ENCODE results near the gene MCRIP1. TPM values are rescaled to one million over a fixed set of nuclear protein-coding genes. Genes with fewer than 3 reads are reported as not detected.

The MCRIP1 gene
- total and polyA plus RNA-seq, 4 donors: 16.6 to 42.0 (median 26.2) TPM

- Histone ChIP-seq H3K4me1 (ENCODE audit: control insufficient read depth in 4 of 4, insufficient read depth in 4 of 4, low read length in 3 of 4) (peaks cover 9 to 33% (median 21%) of the 10 kb centered on the region in 4 donors), H3K27me3 (ENCODE audit: control insufficient read depth in 4 of 4, insufficient read depth in 4 of 4, low read length in 3 of 4) (no peaks in the 10 kb centered on the region), H3K9ac (ENCODE audit: low read depth in 1 of 2, low read length in 2 of 2) (no peak overlapping the region), H3K9me3 (ENCODE audit: control insufficient read depth in 4 of 4, low read length in 3 of 4) (no peaks in the 10 kb centered on the region), H3K4me3 (ENCODE audit: low read depth in 1 of 3, low read length in 3 of 3) (no peak overlapping the region), H3K27ac (ENCODE audit: low read depth in 1 of 2, low read length in 2 of 2) (peak overlapping the region in 1 of 2 donors; percentile 41), H3K36me3 (ENCODE audit: control insufficient read depth in 4 of 4, insufficient read depth in 3 of 4, low read depth in 1 of 4, low read length in 3 of 4) (no peaks in the 10 kb centered on the region)
- TF ChIP-seq NR2F2 (IDR thresholded peaks at IDR 0.05): no peak
- TF ChIP-seq JUND (IDR thresholded peaks at IDR 0.05): no peak
- no peak for TF ChIP-seq HNF4G (IDR thresholded peaks at IDR 0.05)
- TF ChIP-seq HNF4A (conservative IDR thresholded peaks at IDR 0.05): no peak
- TF ChIP-seq RAD21 (IDR thresholded peaks at IDR 0.05): no peak
- TF ChIP-seq CTCF (IDR thresholded peaks at IDR 0.05; ENCODE audit: low read depth, low read length, missing input control): no peak
- TF ChIP-seq, protein P1, sequence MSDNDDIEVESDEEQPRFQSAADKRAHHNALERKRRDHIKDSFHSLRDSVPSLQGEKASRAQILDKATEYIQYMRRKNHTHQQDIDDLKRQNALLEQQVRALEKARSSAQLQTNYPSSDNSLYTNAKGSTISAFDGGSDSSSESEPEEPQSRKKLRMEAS (IDR thresholded peaks at IDR 0.05): no peak
- TF ChIP-seq, protein P2, sequence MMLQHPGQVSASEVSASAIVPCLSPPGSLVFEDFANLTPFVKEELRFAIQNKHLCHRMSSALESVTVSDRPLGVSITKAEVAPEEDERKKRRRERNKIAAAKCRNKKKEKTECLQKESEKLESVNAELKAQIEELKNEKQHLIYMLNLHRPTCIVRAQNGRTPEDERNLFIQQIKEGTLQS (IDR thresholded peaks at IDR 0.05): no peak
- no peak for TF ChIP-seq GABPA (IDR thresholded peaks at IDR 0.05 in 1 of 2, conservative IDR thresholded peaks at IDR 0.05 in 1 of 2)
- no peak for TF ChIP-seq RXRA (IDR thresholded peaks at IDR 0.05)
- no peak for TF ChIP-seq TAF1 (conservative IDR thresholded peaks at IDR 0.05)
- TF ChIP-seq, protein P3, sequence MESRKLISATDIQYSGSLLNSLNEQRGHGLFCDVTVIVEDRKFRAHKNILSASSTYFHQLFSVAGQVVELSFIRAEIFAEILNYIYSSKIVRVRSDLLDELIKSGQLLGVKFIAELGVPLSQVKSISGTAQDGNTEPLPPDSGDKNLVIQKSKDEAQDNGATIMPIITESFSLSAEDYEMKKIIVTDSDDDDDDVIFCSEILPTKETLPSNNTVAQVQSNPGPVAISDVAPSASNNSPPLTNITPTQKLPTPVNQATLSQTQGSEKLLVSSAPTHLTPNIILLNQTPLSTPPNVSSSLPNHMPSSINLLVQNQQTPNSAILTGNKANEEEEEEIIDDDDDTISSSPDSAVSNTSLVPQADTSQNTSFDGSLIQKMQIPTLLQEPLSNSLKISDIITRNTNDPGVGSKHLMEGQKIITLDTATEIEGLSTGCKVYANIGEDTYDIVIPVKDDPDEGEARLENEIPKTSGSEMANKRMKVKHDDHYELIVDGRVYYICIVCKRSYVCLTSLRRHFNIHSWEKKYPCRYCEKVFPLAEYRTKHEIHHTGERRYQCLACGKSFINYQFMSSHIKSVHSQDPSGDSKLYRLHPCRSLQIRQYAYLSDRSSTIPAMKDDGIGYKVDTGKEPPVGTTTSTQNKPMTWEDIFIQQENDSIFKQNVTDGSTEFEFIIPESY (IDR thresholded peaks at IDR 0.05): no peak
- TF ChIP-seq FOXA1 (IDR thresholded peaks at IDR 0.05): no peak
- no peak for TF ChIP-seq YY1 (IDR thresholded peaks at IDR 0.05)
- TF ChIP-seq EGR1 (IDR thresholded peaks at IDR 0.05; ENCODE audit: low read depth in 2 of 2): no peak
- TF ChIP-seq, protein P4, sequence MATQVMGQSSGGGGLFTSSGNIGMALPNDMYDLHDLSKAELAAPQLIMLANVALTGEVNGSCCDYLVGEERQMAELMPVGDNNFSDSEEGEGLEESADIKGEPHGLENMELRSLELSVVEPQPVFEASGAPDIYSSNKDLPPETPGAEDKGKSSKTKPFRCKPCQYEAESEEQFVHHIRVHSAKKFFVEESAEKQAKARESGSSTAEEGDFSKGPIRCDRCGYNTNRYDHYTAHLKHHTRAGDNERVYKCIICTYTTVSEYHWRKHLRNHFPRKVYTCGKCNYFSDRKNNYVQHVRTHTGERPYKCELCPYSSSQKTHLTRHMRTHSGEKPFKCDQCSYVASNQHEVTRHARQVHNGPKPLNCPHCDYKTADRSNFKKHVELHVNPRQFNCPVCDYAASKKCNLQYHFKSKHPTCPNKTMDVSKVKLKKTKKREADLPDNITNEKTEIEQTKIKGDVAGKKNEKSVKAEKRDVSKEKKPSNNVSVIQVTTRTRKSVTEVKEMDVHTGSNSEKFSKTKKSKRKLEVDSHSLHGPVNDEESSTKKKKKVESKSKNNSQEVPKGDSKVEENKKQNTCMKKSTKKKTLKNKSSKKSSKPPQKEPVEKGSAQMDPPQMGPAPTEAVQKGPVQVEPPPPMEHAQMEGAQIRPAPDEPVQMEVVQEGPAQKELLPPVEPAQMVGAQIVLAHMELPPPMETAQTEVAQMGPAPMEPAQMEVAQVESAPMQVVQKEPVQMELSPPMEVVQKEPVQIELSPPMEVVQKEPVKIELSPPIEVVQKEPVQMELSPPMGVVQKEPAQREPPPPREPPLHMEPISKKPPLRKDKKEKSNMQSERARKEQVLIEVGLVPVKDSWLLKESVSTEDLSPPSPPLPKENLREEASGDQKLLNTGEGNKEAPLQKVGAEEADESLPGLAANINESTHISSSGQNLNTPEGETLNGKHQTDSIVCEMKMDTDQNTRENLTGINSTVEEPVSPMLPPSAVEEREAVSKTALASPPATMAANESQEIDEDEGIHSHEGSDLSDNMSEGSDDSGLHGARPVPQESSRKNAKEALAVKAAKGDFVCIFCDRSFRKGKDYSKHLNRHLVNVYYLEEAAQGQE (IDR thresholded peaks at IDR 0.05): no peak
- no peak for TF ChIP-seq FOXA2 (IDR thresholded peaks at IDR 0.05)
- no peak for TF ChIP-seq SP1 (IDR thresholded peaks at IDR 0.05)
- no peak for DNase-seq (ENCODE audit: low spot score)
- WGBS: 88% methylated on average over 7 of the region's 7 CpGs
Observed at GRCh38 chr17:81831563-81831956, 1.5 kb downstream of the MCRIP1 start.

Data from liver (tissue), 9 donors.